Endothelial cell of umbilical vein (primary cell): ENCODE results near the gene SULT1E1. TPM values are rescaled to one million over a fixed set of nuclear protein-coding genes. Genes with fewer than 3 reads are reported as not detected.

Experiments
- Bru-seq: library from RNA; stranded (reverse); fragments of 400-500 nt; gene quantifications from one replicate; lab custom pipeline; 2021; lab: Mats Ljungman, UMichigan
- BruChase-seq, 2 experiments: library from RNA; stranded (reverse); fragments of 400-500 nt; gene quantifications; one replicate each; lab custom pipeline; 2021; lab: Mats Ljungman, UMichigan
- BruUV-seq: library from RNA; stranded (reverse); fragments of 400-500 nt; replicated peaks from 2 replicates; lab custom pipeline; 2021; lab: Mats Ljungman, UMichigan
- CTCF ChIA-PET: fragments of 300-600, 350-600 bp; sonication (Branson Sonifier 250); formaldehyde crosslinking; loops from one replicate; lab custom pipeline; 2021; ENCODE audit warnings: antibody characterized with exemption, inconsistent platforms; lab: Charles Lee
- POLR2A ChIA-PET: fragments of 300-600, 350-600 bp; sonication (Branson Sonifier 250); formaldehyde crosslinking; loops from one replicate; lab custom pipeline; 2021; ENCODE audit warnings: antibody characterized with exemption, inconsistent platforms; lab: Charles Lee
- DNase-seq: peaks from one replicate; pipeline ENCODE4 v3.0.0-alpha.2; 2011; ENCODE audit warnings: low read depth, low spot score
- FAIRE-seq: peaks from 2 replicates; lab custom pipeline; 2011; peaks lifted over from hg19 to GRCh38; lab: Jason Lieb, UNC
- H2AFZ ChIP-seq: 2 replicates; pipeline ENCODE4 v1.6.0; 2012; ENCODE audit warnings: low read depth, low read length, control low read depth, inconsistent platforms
- H3K27ac ChIP-seq: 2 replicates; pipeline ENCODE4 v1.5.1; 2011; ENCODE audit warnings: low read depth, mild to moderate bottlenecking, control low read depth, low read length, moderate library complexity; ENCODE audit not compliant: insufficient read depth
- H3K27me3 ChIP-seq, 2 experiments: 2 replicates each; pipeline versions ENCODE4 v1.6.0 to v1.6.1; 2011; ENCODE audit warnings: low read length in 2 of 2, mixed read lengths in 1 of 2; ENCODE audit not compliant: control insufficient read depth in 2 of 2, insufficient read depth in 2 of 2
- H3K36me3 ChIP-seq, 2 experiments: 2 replicates in 1 of 2; 3 replicates in 1 of 2; pipeline ENCODE4 v1.5.1; 2011; ENCODE audit warnings: low read length in 2 of 2, mild to moderate bottlenecking in 1 of 2, moderate library complexity in 1 of 2; ENCODE audit not compliant: control insufficient read depth in 2 of 2, insufficient read depth in 2 of 2; ENCODE audit errors: extremely low read depth in 1 of 2
- H3K4me1 ChIP-seq: 3 replicates; pipeline ENCODE4 v1.5.1; 2011; ENCODE audit warnings: mild to moderate bottlenecking, low read length; ENCODE audit not compliant: control insufficient read depth, insufficient read depth; ENCODE audit errors: extremely low read depth
- H3K4me2 ChIP-seq: 2 replicates; pipeline ENCODE4 v1.6.1; 2011; ENCODE audit warnings: low read length, control low read depth, mixed read lengths; ENCODE audit not compliant: insufficient read depth
- H3K4me3 ChIP-seq, 3 experiments: fragments of 200-600 bp in 1 of 3; sonication (generic), shearing (Covaris generic) in 1 of 3; replicated peaks in 1 of 3; 2 replicates each; pipeline ENCODE4 v1.5.1; 2011 to 2016; ENCODE audit warnings: control low read depth in 3 of 3, low read length in 3 of 3, mild to moderate bottlenecking in 2 of 3, inconsistent platforms in 1 of 3, low read depth in 1 of 3, moderate library complexity in 1 of 3; ENCODE audit not compliant: insufficient read depth in 1 of 3
- H3K79me2 ChIP-seq: 2 replicates; pipeline ENCODE4 v1.6.0; 2012; ENCODE audit warnings: low read length, inconsistent platforms; ENCODE audit not compliant: control insufficient read depth, insufficient read depth
- H3K9ac ChIP-seq: replicated peaks from 2 replicates; pipeline ENCODE3; 2011; ENCODE audit warnings: low read length, control low read depth; ENCODE audit not compliant: insufficient read depth; ENCODE audit errors: extremely low read depth
- H3K9me1 ChIP-seq: replicated peaks from 3 replicates; pipeline ENCODE4 v1.6.0; 2011; ENCODE audit warnings: mild to moderate bottlenecking, low read length; ENCODE audit not compliant: control insufficient read depth, insufficient read depth; ENCODE audit errors: extremely low read depth
- H3K9me3 ChIP-seq: replicated peaks from 2 replicates; pipeline ENCODE4 v1.5.1; 2012; ENCODE audit warnings: low read length, inconsistent platforms; ENCODE audit not compliant: control insufficient read depth, insufficient read depth
- H4K20me1 ChIP-seq: replicated peaks from 2 replicates; pipeline ENCODE3; 2011; ENCODE audit warnings: mild to moderate bottlenecking, low read length; ENCODE audit not compliant: control insufficient read depth, insufficient read depth; ENCODE audit errors: extremely low read depth
- CTCF ChIP-seq, 2 donors: IDR thresholded peaks; 1 replicate in 1 of 2; 2 replicates in 1 of 2; pipeline ENCODE4 v1.5.1; 2011; ENCODE audit warnings: low read length in 2 of 2, mild to moderate bottlenecking in 2 of 2, moderate library complexity in 2 of 2, control low read depth in 1 of 2, inconsistent platforms in 1 of 2, low read depth in 1 of 2; ENCODE audit not compliant: insufficient read depth in 1 of 2; ENCODE audit errors: extremely low read depth in 1 of 2
- EZH2 ChIP-seq: IDR thresholded peaks from 2 replicates; pipeline ENCODE4 v1.6.1; 2012; ENCODE audit warnings: borderline replicate concordance, low read depth, mild to moderate bottlenecking, moderate library complexity, low read length, inconsistent platforms; ENCODE audit not compliant: severe bottlenecking
- FOS ChIP-seq: IDR thresholded peaks from 2 replicates; pipeline ENCODE4 v1.6.1; 2011; ENCODE audit warnings: mild to moderate bottlenecking, low read length, moderate library complexity, borderline replicate concordance; ENCODE audit not compliant: insufficient read depth
- GATA2 ChIP-seq: IDR thresholded peaks from 2 replicates; pipeline ENCODE4 v1.7.0; 2011; ENCODE audit warnings: low read depth, mild to moderate bottlenecking, moderate library complexity, mixed read lengths, low read length; ENCODE audit not compliant: insufficient read length, insufficient read depth
- JUN ChIP-seq: IDR thresholded peaks from 2 replicates; pipeline ENCODE4 v1.6.1; 2011; ENCODE audit warnings: borderline replicate concordance, low read depth; ENCODE audit not compliant: insufficient read length, insufficient read depth
- MAX ChIP-seq: IDR thresholded peaks from 2 replicates; pipeline ENCODE4 v1.6.1; 2011; ENCODE audit not compliant: insufficient read depth, insufficient read length
- MYC ChIP-seq: IDR thresholded peaks from one replicate; pipeline ENCODE4 v1.6.1; 2011; ENCODE audit warnings: mild to moderate bottlenecking, low read depth, low read length
- POLR2A ChIP-seq: IDR thresholded peaks from 2 replicates; pipeline ENCODE4 v1.6.1; 2012; ENCODE audit warnings: low read depth, mild to moderate bottlenecking, control low read depth, low read length
- POLR2AphosphoS5 ChIP-seq: IDR thresholded peaks from 2 replicates; pipeline ENCODE4 v1.6.1; 2012; ENCODE audit warnings: low read depth, mild to moderate bottlenecking, control low read depth, low read length, moderate library complexity; ENCODE audit not compliant: insufficient read depth
- dilution Hi-C: fragments of 300-500 bp; cut with MboI; formaldehyde crosslinking; loops from one replicate; pipeline ENCODE4 v1.15.0; 2019; ENCODE audit warnings: low sequenced_read_pairs; ENCODE audit not compliant: extremely low pct_ligation_motif_present
- intact Hi-C: fragments of 100-400 bp; cut with micrococcal nuclease; formaldehyde crosslinking; loops from one replicate; pipeline ENCODE4 v1.10.0; 2022
- long read RNA-seq: library from polyadenylated mRNA; stranded (forward); transcript quantifications from one replicate; pipeline ENCODE4 v2.0.0, GENCODE V29; 2021
- polyA minus RNA-seq, 3 experiments: library from RNA; depleted of rRNA, polyadenylated mRNA; stranded (reverse); fragments of >200 nt; gene quantifications; 1 replicate in 1 of 3; 2 replicates in 2 of 3; pipeline ENCODE4 v1.2.3, GENCODE V29; 2011
- polyA plus RNA-seq, 4 experiments: library from polyadenylated mRNA; depleted of rRNA in 3 of 4; stranded (reverse) in 3 of 4; unstranded in 1 of 4; fragments of >200 nt; gene quantifications; 2 replicates each; pipeline versions ENCODE4 v1.2.1 to v1.2.3, GENCODE V29; 2011 to 2012; ENCODE audit warnings: missing spikeins in 1 of 4
- total RNA-seq: library from RNA; stranded (reverse); gene quantifications from 2 replicates; pipeline ENCODE4 v1.2.3, GENCODE V29; 2021

SULT1E1 gene
- total RNA-seq (34.5 and 42.1 TPM in 2 replicates), polyA plus RNA-seq (25.8 and 36.9 TPM in 2 replicates), polyA minus RNA-seq (12.8 and 17.9 TPM in 2 replicates), Bru-seq, nascent RNA (percentile 94 among the genes with signal in this experiment), BruChase-seq, experiment 1, labeled RNA remaining after a 6-hour chase (percentile 90 among the genes with signal in this experiment), BruChase-seq, experiment 2, labeled RNA remaining after a 2-hour chase (percentile 94 among the genes with signal in this experiment)
- polyA plus RNA-seq (2011; cell fraction: cytosol; rRNA removed), result 20.6 and 24.5 TPM in 2 replicates
- polyA plus RNA-seq (2011; cell fraction: nucleus; rRNA removed), result 52.3 and 64.1 TPM in 2 replicates
- 0.80 and 0.90 TPM in 2 replicates for polyA plus RNA-seq (2012)
- not detected for polyA minus RNA-seq (2011; cell fraction: cytosol; rRNA and poly(A)+ RNA removed)
- 15.8 and 24.0 TPM in 2 replicates for polyA minus RNA-seq (2011; cell fraction: nucleus; rRNA and poly(A)+ RNA removed)
- long read RNA-seq, transcript SULT1E1-201 (8 exons, 1,780 nt), result major isoform, 114 of 147 reads
- long read RNA-seq, partial matches to known transcripts, result 18 of 147 reads
- long read RNA-seq, other reads (novel, unspliced or antisense), result 15 of 147 reads

- H3K9me3 ChIP-seq, result no peaks in the 10 kb centered on the region
These were observed at the start of gene SULT1E1 for GRCh38 chr4:69860052-69860451. Gene SULT1E1, minus strand, starts transcription at chr4:69860145. Its CDS starts 2,501 bp downstream, at chr4:69857644.

More at GRCh38 chr4:69860052-69860451, at the start of gene SULT1E1:
- CTCF ChIA-PET, result no interaction called here
- Histone ChIP-seq H3K79me2 (no peaks in the 10 kb centered on the region), H2AFZ (no peak within 1 kb of the TSS), H3K9ac (no peak within 1 kb of the TSS), H3K36me3 (no peaks in the 10 kb centered on the region), H4K20me1 (no peaks in the 10 kb centered on the region), H3K4me1 (peaks cover 9% of the 10 kb centered on the region), H3K27ac (no peak within 1 kb of the TSS), H3K4me2 (no peak within 1 kb of the TSS), H3K9me1 (no peaks in the 10 kb centered on the region), H3K27me3 (no peaks in the 10 kb centered on the region), H3K4me3 (peak within 1 kb of the TSS in 1 of 3 experiments; percentile 6)
- POLR2A ChIA-PET, result no interaction called here
- no peak for TF ChIP-seq POLR2A
- no peak for TF ChIP-seq JUN
- no peak for TF ChIP-seq MYC
- no peak for TF ChIP-seq GATA2
- TF ChIP-seq EZH2, result no peak
- TF ChIP-seq FOS, result no peak
- TF ChIP-seq CTCF (IDR thresholded peaks at IDR 0.05; ENCODE audit: extremely low read depth in 1 of 2, insufficient read depth in 1 of 2, low read depth in 1 of 2, low read length in 2 of 2), result no peak
- no peak for TF ChIP-seq MAX
- no peak for TF ChIP-seq POLR2AphosphoS5
- dilution Hi-C loops, result no loop called here
- DNase-seq (peak; percentile 28), FAIRE-seq (no peak)
- intact Hi-C loops, result no loop called here
- no TSS peak for BruUV-seq
